GM21528 (cell line): Measurements from ENCODE around the gene TMEM106A.
"Not testable (repeated sequence)": the region's sequence is repeated elsewhere in the genome, so short reads cannot be mapped to it uniquely, and the experiment has no call there.

ENCODE experiments used
- ATAC-seq: cut with Tn5 transposase; IDR thresholded peaks from one replicate; pipeline ENCODE4 v1.9.1; 2021; ENCODE audit warnings: mild to moderate bottlenecking, moderate library complexity; ENCODE audit not compliant: unreplicated experiment, low FRiP score

Gene TMEM106A

GRCh38 chr17:43213545-43213944, 1.9 kb downstream of the TMEM106A start:
- ATAC-seq, result no peak

GRCh38 chr17:43215341-43215740, 3.7 kb downstream of the TMEM106A start:
- no peak for ATAC-seq

GRCh38 chr17:43216369-43216761, 4.7 kb downstream of the TMEM106A start:
- ATAC-seq, result no peak

- no peak for ATAC-seq
Observed at GRCh38 chr17:43216762-43217613, 5.3 kb downstream of the TMEM106A start.

GRCh38 chr17:43217614-43218087, 6.0 kb downstream of the TMEM106A start:
- ATAC-seq, result no peak

- ATAC-seq, result no peak
Observed at GRCh38 chr17:43219001-43219400, 7.3 kb downstream of the TMEM106A start.

GRCh38 chr17:43219746-43220380, 8.2 kb downstream of the TMEM106A start:
- ATAC-seq, result no peak

GRCh38 chr17:43220511-43221125, 8.9 kb downstream of the TMEM106A start:
- no peak for ATAC-seq

GRCh38 chr17:43224146-43224705, 12.6 kb downstream of the TMEM106A start:
- no peak for ATAC-seq

GRCh38 chr17:43226393-43226792, 14.7 kb downstream of the TMEM106A start:
- no peak for ATAC-seq

- not testable (repeated sequence) for ATAC-seq
Observed at GRCh38 chr17:43228020-43228782, 16.5 kb downstream of the TMEM106A start, which contains the start of gene CCDC200. Gene CCDC200 (minus strand): TSS chr17:43228623. CDS start chr17:43228554, 69 bp downstream.

GRCh38 chr17:43231205-43232020, 19.7 kb downstream of the TMEM106A start:
- not testable (repeated sequence) for ATAC-seq

GRCh38 chr17:43232021-43232699, 20.5 kb downstream of the TMEM106A start:
- ATAC-seq, result not testable (repeated sequence)

- ATAC-seq, result not testable (repeated sequence)
Observed at GRCh38 chr17:43233263-43233662, 21.6 kb downstream of the TMEM106A start.

GRCh38 chr17:43233877-43234276, 22.2 kb downstream of the TMEM106A start, which contains the start of gene RNU2-1:
Gene RNU2-1 (minus strand): TSS chr17:43233977.
- ATAC-seq, result not testable (repeated sequence)

GRCh38 chr17:43239597-43239996, 27.9 kb downstream of the TMEM106A start:
- ATAC-seq, result not testable (repeated sequence)

GRCh38 chr17:43240596-43241352, 29.1 kb downstream of the TMEM106A start:
- not testable (repeated sequence) for ATAC-seq

- ATAC-seq, result not testable (repeated sequence)
Observed at GRCh38 chr17:43246456-43246855, 34.8 kb downstream of the TMEM106A start.
